SK-N-SH (cell line): ENCODE measurements around the gene PMM2.

Source experiments
- EP300 ChIP-seq, 2 experiments: IDR thresholded peaks; 2 replicates each; pipeline versions ENCODE4 v1.4.0 to v1.6.1; 2012; ENCODE audit warnings: borderline replicate concordance in 1 of 2, low read depth in 1 of 2, low read length in 1 of 2
- EZH2phosphoT487 ChIP-seq: fragments of 200-600 bp; sonication (generic); IDR thresholded peaks from 2 replicates; pipeline ENCODE4 v1.6.1; 2017; ENCODE audit warnings: low read depth, mixed run types, mild to moderate bottlenecking, antibody characterized with exemption, moderate library complexity, borderline replicate concordance
- MEF2A ChIP-seq: IDR thresholded peaks from 2 replicates; pipeline ENCODE4 v1.4.0; 2012; ENCODE audit warnings: low read depth, borderline replicate concordance
- RCOR1 ChIP-seq: fragments of 150-350 bp; IDR thresholded peaks from 2 replicates; pipeline ENCODE4 v1.6.1; 2017; ENCODE audit warnings: antibody characterized with exemption, low read length
- RFX5 ChIP-seq: IDR thresholded peaks from 2 replicates; pipeline ENCODE4 v1.6.1; 2012; ENCODE audit warnings: mild to moderate bottlenecking, improper control_type of control experiment, low read length
- SMC3 ChIP-seq: IDR thresholded peaks from 2 replicates; pipeline ENCODE4 v1.6.1; 2012; ENCODE audit warnings: low read depth, low read length, improper control_type of control experiment
- TAF1 ChIP-seq: IDR thresholded peaks from 2 replicates; pipeline ENCODE4 v1.6.1; 2012; ENCODE audit warnings: low read depth, mild to moderate bottlenecking, low read length, moderate library complexity, borderline replicate concordance
- TF ChIP-seq, protein P1 (sequence below): IDR thresholded peaks from 2 replicates; pipeline ENCODE4 v1.4.0; 2012; ENCODE audit warnings: low read depth
- TF ChIP-seq, protein P2 (sequence below): fragments of 200-600 bp; sonication (generic); IDR thresholded peaks from 2 replicates; pipeline ENCODE4 v1.6.1; 2017; ENCODE audit warnings: antibody characterized with exemption, mild to moderate bottlenecking, moderate library complexity

DNA sequence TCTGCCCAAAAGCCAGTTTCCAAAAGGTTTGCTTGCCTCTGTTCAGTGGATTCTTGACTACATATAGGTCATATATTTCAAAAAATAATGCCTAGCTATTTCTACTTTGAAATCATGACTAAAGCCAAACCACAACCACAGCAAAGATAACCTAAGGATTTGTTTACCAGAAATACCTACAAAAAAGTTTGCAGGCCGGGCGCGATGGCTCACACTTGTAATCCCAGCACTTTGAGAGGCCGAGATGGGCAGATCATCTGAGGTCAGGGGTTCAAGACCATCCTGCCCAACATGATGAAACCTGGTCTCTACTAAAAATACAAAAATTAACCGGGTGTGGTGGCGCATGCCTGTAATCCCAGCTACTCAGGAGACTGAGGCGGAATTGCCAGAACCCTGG lies 56.0 kb downstream of the PMM2 start:
- no peak for TF ChIP-seq EP300 (IDR thresholded peaks at IDR 0.05; ENCODE audit: borderline replicate concordance in 1 of 2, low read depth in 1 of 2, low read length in 1 of 2)
- TF ChIP-seq TAF1, result no peak
- no peak for TF ChIP-seq RCOR1
- TF ChIP-seq, protein P1, sequence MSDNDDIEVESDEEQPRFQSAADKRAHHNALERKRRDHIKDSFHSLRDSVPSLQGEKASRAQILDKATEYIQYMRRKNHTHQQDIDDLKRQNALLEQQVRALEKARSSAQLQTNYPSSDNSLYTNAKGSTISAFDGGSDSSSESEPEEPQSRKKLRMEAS, result no peak
- TF ChIP-seq RFX5, result no peak
- TF ChIP-seq, protein P2, sequence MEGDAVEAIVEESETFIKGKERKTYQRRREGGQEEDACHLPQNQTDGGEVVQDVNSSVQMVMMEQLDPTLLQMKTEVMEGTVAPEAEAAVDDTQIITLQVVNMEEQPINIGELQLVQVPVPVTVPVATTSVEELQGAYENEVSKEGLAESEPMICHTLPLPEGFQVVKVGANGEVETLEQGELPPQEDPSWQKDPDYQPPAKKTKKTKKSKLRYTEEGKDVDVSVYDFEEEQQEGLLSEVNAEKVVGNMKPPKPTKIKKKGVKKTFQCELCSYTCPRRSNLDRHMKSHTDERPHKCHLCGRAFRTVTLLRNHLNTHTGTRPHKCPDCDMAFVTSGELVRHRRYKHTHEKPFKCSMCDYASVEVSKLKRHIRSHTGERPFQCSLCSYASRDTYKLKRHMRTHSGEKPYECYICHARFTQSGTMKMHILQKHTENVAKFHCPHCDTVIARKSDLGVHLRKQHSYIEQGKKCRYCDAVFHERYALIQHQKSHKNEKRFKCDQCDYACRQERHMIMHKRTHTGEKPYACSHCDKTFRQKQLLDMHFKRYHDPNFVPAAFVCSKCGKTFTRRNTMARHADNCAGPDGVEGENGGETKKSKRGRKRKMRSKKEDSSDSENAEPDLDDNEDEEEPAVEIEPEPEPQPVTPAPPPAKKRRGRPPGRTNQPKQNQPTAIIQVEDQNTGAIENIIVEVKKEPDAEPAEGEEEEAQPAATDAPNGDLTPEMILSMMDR, result no peak
- no peak for TF ChIP-seq MEF2A
- TF ChIP-seq SMC3, result no peak
- TF ChIP-seq EZH2phosphoT487, result no peak
